GM12878 (cell line): ENCODE measurements around the gene ATP2A2.

Experiments used
- ATF2 ChIP-seq: IDR thresholded peaks from 2 replicates; pipeline ENCODE4 v1.6.1; 2012; ENCODE audit warnings: low read length, inconsistent platforms
- CTCF ChIP-seq, 3 experiments: IDR thresholded peaks in 2 of 3; conservative IDR thresholded peaks in 1 of 3; 2 replicates each; pipeline ENCODE4 v1.5.1; 2011; ENCODE audit warnings: low read depth in 3 of 3, low read length in 3 of 3, mild to moderate bottlenecking in 3 of 3, control low read depth in 2 of 3, moderate library complexity in 2 of 3, inconsistent platforms in 1 of 3, mixed read lengths in 1 of 3; ENCODE audit not compliant: control insufficient read depth in 2 of 3, insufficient read depth in 1 of 3; ENCODE audit errors: extremely low read depth in 1 of 3
- E2F4 ChIP-seq: IDR thresholded peaks from 2 replicates; pipeline ENCODE4 v1.6.1; 2012; ENCODE audit warnings: low read depth, low read length, improper control_type of control experiment
- EP300 ChIP-seq, 2 experiments: fragments of 150-350 bp in 1 of 2; IDR thresholded peaks; 2 replicates each; pipeline ENCODE4 v1.6.1; 2011 to 2012; ENCODE audit warnings: low read depth in 2 of 2, low read length in 2 of 2, borderline replicate concordance in 1 of 2, improper control_type of control experiment in 1 of 2, inconsistent platforms in 1 of 2; ENCODE audit not compliant: control insufficient read depth in 1 of 2
- HCFC1 ChIP-seq: fragments of 150-350 bp; IDR thresholded peaks from 2 replicates; pipeline ENCODE4 v1.6.1; 2014; ENCODE audit warnings: low read length
- POLR2AphosphoS5 ChIP-seq: IDR thresholded peaks from 2 replicates; pipeline ENCODE4 v1.6.1; 2011; ENCODE audit warnings: mild to moderate bottlenecking, low read length, inconsistent platforms
- YY1 ChIP-seq: IDR thresholded peaks from 2 replicates; pipeline ENCODE4 v1.6.1; 2011; ENCODE audit warnings: low read depth, mild to moderate bottlenecking, low read length

- TF ChIP-seq YY1 (no peak), CTCF (IDR thresholded peaks at IDR 0.05 in 2 of 3, conservative IDR thresholded peaks at IDR 0.05 in 1 of 3; ENCODE audit: control insufficient read depth in 2 of 3, extremely low read depth in 1 of 3, insufficient read depth in 1 of 3, low read depth in 3 of 3, low read length in 3 of 3) (no peak), HCFC1 (no peak), ATF2 (no peak), E2F4 (no peak), EP300 (IDR thresholded peaks at IDR 0.05; ENCODE audit: borderline replicate concordance in 1 of 2, control insufficient read depth in 1 of 2, low read depth in 2 of 2, low read length in 2 of 2) (no peak), POLR2AphosphoS5 (no peak)
These were observed 88.9 kb downstream of the ATP2A2 start for GRCh38 chr12:110369992-110370391.
